ENCODE measurements around the gene TMIGD1.

TMIGD1 gene

GRCh38 chr17:30375661-30376060 is 41.8 kb upstream of the TMIGD1 start:
- DNase-seq, result no peak
- Histone ChIP-seq H3K27ac (no peak overlapping the region), H3K4me1 (peaks cover 0 to 12% (median 5%) of the 10 kb centered on the region in 4 donors), H3K4me3 (no peak overlapping the region), H3K9me3 (no peaks in the 10 kb centered on the region), H3K27me3 (peaks cover 0 to 5% of the 10 kb centered on the region in 2 donors), H3K36me3 (no peaks in the 10 kb centered on the region)
- intact Hi-C loops (cut with DNase I; ENCODE audit: low total_unique reads), result loop anchor here (5.0 kb wide), 1 partner anchor 83 kb away; the partner anchor contains the start of gene BLMH
- no peak for TF ChIP-seq CTCF (IDR thresholded peaks at IDR 0.05)

- Histone ChIP-seq H3K27ac (no peak overlapping the region), H3K36me3 (no peaks in the 10 kb centered on the region), H3K4me3 (no peak overlapping the region), H3K4me1 (peaks cover 0 to under 1% (median 0%) of the 10 kb centered on the region in 4 donors), H3K9me3 (no peaks in the 10 kb centered on the region), H3K27me3 (peaks cover 0 to 5% of the 10 kb centered on the region in 2 donors)
- intact Hi-C loops (cut with DNase I; ENCODE audit: low total_unique reads), result no loop called here
- TF ChIP-seq CTCF (IDR thresholded peaks at IDR 0.05), result no peak
- no peak for DNase-seq
Measured at GRCh38 chr17:30372755-30373154, 38.9 kb upstream of the TMIGD1 start.

GRCh38 chr17:30369995-30370394 is 36.1 kb upstream of the TMIGD1 start:
- H3K36me3 ChIP-seq, result no peaks in the 10 kb centered on the region
- no peaks in the 10 kb centered on the region for H3K4me1 ChIP-seq
- intact Hi-C loops (cut with DNase I; ENCODE audit: low total_unique reads), result no loop called here
- no peak overlapping the region for H3K27ac ChIP-seq
- DNase-seq, result no peak
- TF ChIP-seq CTCF (IDR thresholded peaks at IDR 0.05), result no peak
- H3K27me3 ChIP-seq, result peaks cover 0 to 5% of the 10 kb centered on the region in 2 donors
- H3K9me3 ChIP-seq, result no peaks in the 10 kb centered on the region
- no peak overlapping the region for H3K4me3 ChIP-seq

- Histone ChIP-seq H3K27me3 (peaks cover 0 to 5% of the 10 kb centered on the region in 2 donors), H3K36me3 (no peaks in the 10 kb centered on the region), H3K4me1 (no peaks in the 10 kb centered on the region), H3K9me3 (no peaks in the 10 kb centered on the region), H3K27ac (no peak overlapping the region), H3K4me3 (no peak overlapping the region)
- DNase-seq, result no peak
- intact Hi-C loops (cut with DNase I; ENCODE audit: low total_unique reads), result no loop called here
- TF ChIP-seq CTCF (IDR thresholded peaks at IDR 0.05), result no peak
Measured at GRCh38 chr17:30368912-30369720, 35.3 kb upstream of the TMIGD1 start.

- peaks cover 0 to 6% (median 5%) of the 10 kb centered on the region in 3 donors for H3K9me3 ChIP-seq
- intact Hi-C loops (cut with DNase I; ENCODE audit: low total_unique reads), result no loop called here
- no peaks in the 10 kb centered on the region for H3K4me1 ChIP-seq
- H3K27ac ChIP-seq, result no peak overlapping the region
- no peak overlapping the region for H3K4me3 ChIP-seq
- no peaks in the 10 kb centered on the region for H3K36me3 ChIP-seq
- no peaks in the 10 kb centered on the region for H3K27me3 ChIP-seq
- no peak for DNase-seq
- no peak for TF ChIP-seq CTCF (IDR thresholded peaks at IDR 0.05)
Measured at GRCh38 chr17:30366536-30366935, 32.7 kb upstream of the TMIGD1 start.
